T-helper 2 cell treated with Interferon-gamma antibody and Interleukin-4, amounts not matched to agents 5 μg/mL and 100 μg/mL, for 36 hours (primary cell): ENCODE results near the gene TRIP11.

ENCODE experiments used
- DNase-seq: peaks from one replicate; pipeline ENCODE4 v3.0.0; 2021; ENCODE audit warnings: low spot score
- H3K27ac Mint-ChIP-seq: one replicate; pipeline ENCODE4 v1.8.0; 2021; ENCODE audit warnings: mild to moderate bottlenecking, mixed read lengths
- H3K27me3 Mint-ChIP-seq: one replicate; pipeline ENCODE4 v1.8.0; 2021; ENCODE audit warnings: low read depth, mixed read lengths
- H3K36me3 Mint-ChIP-seq: one replicate; pipeline ENCODE4 v1.8.0; 2021; ENCODE audit warnings: low read depth, mixed read lengths
- H3K4me1 Mint-ChIP-seq: one replicate; pipeline ENCODE4 v1.8.0; 2021; ENCODE audit warnings: low read depth, mixed read lengths
- H3K4me3 Mint-ChIP-seq: one replicate; pipeline ENCODE4 v1.8.0; 2022; ENCODE audit warnings: mild to moderate bottlenecking, moderate library complexity, mixed read lengths
- H3K9me3 Mint-ChIP-seq: one replicate; pipeline ENCODE4 v1.8.0; 2021; ENCODE audit warnings: mixed read lengths

TRIP11 gene

DNA sequence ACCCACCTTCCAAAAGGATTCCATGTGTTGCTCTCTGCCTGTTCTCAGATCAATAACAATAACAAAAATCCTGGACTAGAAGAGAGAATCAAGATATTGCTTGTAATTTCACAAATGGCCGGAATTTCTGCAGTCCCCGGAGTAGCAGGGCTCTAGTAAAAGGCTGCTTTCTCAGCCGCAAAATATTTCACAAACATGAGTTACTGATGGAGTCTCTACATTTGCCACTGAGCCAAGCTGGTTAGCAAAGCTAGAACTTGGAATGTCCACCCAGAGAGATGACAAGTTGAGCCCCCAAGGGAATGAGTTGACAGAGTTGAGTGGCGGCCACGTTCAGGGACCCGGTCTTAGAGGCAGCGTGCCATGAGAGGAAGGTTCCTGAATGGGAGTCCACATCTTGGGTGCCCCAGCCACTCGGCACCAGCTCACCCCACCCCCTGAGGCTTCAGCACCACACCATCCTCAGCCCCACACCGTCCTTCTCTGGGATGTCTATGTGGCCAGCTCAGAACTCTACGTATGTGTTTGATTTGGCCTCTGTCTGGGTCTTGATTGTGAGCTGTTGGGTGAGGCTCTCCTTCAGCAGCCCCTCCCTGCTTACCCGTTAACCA lies 108.3 kb downstream of the TRIP11 start:
- no peaks in the 10 kb centered on the region for H3K9me3 Mint-ChIP-seq
- H3K27me3 Mint-ChIP-seq: no peaks in the 10 kb centered on the region
- H3K4me1 Mint-ChIP-seq: no peaks in the 10 kb centered on the region
- DNase-seq: no peak
- H3K4me3 Mint-ChIP-seq: no peak overlapping the region
- H3K27ac Mint-ChIP-seq: no peak overlapping the region
- H3K36me3 Mint-ChIP-seq: no peaks in the 10 kb centered on the region

DNA sequence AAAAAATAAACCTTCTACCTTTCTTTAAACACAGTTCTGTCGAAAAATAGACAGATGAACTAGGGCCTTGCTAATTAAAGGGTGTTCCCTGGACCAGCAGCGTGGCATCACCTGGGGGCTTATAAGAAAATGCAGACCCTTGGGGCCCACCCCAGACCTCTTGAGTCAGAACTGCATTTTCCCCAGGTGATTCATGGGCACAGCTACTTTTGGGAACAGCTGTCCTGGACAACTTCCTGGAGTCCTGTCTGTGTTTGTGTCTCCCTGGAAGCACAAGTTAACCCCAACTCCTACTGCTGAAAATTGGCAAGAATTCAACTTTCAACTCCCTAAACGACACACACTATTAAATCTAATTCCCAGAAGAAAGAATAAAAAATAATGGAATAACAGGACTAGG lies 110.2 kb downstream of the TRIP11 start:
- Mint-ChIP-seq H3K36me3 (no peaks in the 10 kb centered on the region), H3K27ac (no peak overlapping the region), H3K4me1 (no peaks in the 10 kb centered on the region), H3K4me3 (no peak overlapping the region), H3K9me3 (no peaks in the 10 kb centered on the region), H3K27me3 (no peaks in the 10 kb centered on the region)
- no peak for DNase-seq

DNA sequence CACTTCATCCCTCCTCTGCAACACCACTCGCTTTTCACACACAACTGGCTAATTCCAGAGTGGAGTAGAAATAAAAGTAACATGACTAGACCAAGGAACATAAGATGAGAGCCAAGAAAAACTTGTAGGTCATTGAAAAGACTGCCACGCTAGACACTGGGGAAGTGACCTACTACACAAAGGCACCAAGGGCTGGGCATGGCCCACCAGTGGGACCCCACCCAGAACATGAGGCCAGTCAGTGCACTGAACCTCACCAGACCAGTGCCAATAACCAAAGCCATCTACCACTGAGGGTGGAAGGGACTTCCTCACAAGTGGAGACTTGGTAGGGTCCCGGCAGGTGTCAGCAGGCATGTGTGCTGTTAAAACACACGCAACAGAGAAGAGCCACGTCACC lies 112.1 kb downstream of the TRIP11 start:
- H3K36me3 Mint-ChIP-seq: no peaks in the 10 kb centered on the region
- H3K4me3 Mint-ChIP-seq: no peak overlapping the region
- no peaks in the 10 kb centered on the region for H3K9me3 Mint-ChIP-seq

DNA sequence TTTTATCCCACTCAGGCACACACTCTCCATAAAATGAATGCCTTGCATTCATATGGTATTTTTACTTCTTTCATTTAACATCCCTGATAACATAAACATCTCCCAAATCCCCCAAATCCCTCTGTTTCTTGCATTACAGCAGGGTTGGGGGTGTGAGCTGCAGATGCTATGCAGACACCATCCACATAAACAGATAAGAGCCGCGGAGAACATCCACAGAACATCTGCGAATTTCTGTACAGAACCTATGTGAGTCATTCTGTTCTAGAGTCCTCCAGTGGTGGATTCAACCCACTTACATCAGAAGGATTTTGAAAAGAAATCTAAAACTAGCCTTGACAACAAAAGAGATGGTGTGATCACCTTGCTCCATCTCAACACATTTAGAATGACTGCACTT lies 112.7 kb downstream of the TRIP11 start:
- H3K4me3 Mint-ChIP-seq: no peak overlapping the region
- no peaks in the 10 kb centered on the region for H3K27me3 Mint-ChIP-seq
- H3K9me3 Mint-ChIP-seq: no peaks in the 10 kb centered on the region
- H3K36me3 Mint-ChIP-seq: no peaks in the 10 kb centered on the region
- no peak for DNase-seq
- no peaks in the 10 kb centered on the region for H3K4me1 Mint-ChIP-seq
- H3K27ac Mint-ChIP-seq: no peak overlapping the region

More for the DNA sequence above, 112.1 kb downstream of the TRIP11 start:
- H3K27ac Mint-ChIP-seq: no peak overlapping the region
- no peaks in the 10 kb centered on the region for H3K27me3 Mint-ChIP-seq
- no peaks in the 10 kb centered on the region for H3K4me1 Mint-ChIP-seq
- no peak for DNase-seq

GRCh38 chr14:91926131-91926890 lies 113.5 kb downstream of the TRIP11 start:
- Mint-ChIP-seq H3K36me3 (no peaks in the 10 kb centered on the region), H3K9me3 (no peaks in the 10 kb centered on the region), H3K27me3 (no peaks in the 10 kb centered on the region), H3K4me3 (no peak overlapping the region), H3K27ac (no peak overlapping the region), H3K4me1 (no peaks in the 10 kb centered on the region)
- no peak for DNase-seq

- no peaks in the 10 kb centered on the region for H3K9me3 Mint-ChIP-seq
- DNase-seq: no peak
- no peak overlapping the region for H3K4me3 Mint-ChIP-seq
- no peaks in the 10 kb centered on the region for H3K36me3 Mint-ChIP-seq
- H3K4me1 Mint-ChIP-seq: no peaks in the 10 kb centered on the region
- no peaks in the 10 kb centered on the region for H3K27me3 Mint-ChIP-seq
- no peak overlapping the region for H3K27ac Mint-ChIP-seq
These were observed 114.1 kb downstream of the TRIP11 start for GRCh38 chr14:91925727-91926121.

GRCh38 chr14:91925001-91925726 lies 114.7 kb downstream of the TRIP11 start:
- Mint-ChIP-seq H3K36me3 (no peaks in the 10 kb centered on the region), H3K4me1 (no peaks in the 10 kb centered on the region), H3K4me3 (no peak overlapping the region), H3K27ac (no peak overlapping the region), H3K9me3 (no peaks in the 10 kb centered on the region), H3K27me3 (no peaks in the 10 kb centered on the region)
- no peak for DNase-seq

- no peak for DNase-seq
- Mint-ChIP-seq H3K4me3 (no peak overlapping the region), H3K36me3 (no peaks in the 10 kb centered on the region), H3K4me1 (no peaks in the 10 kb centered on the region), H3K27me3 (no peaks in the 10 kb centered on the region), H3K9me3 (no peaks in the 10 kb centered on the region), H3K27ac (no peak overlapping the region)
These were observed 119.3 kb downstream of the TRIP11 start for GRCh38 chr14:91920526-91920925.

- no peaks in the 10 kb centered on the region for H3K9me3 Mint-ChIP-seq
- no peak for DNase-seq
- H3K27me3 Mint-ChIP-seq: no peaks in the 10 kb centered on the region
- H3K4me3 Mint-ChIP-seq: no peak overlapping the region
- H3K36me3 Mint-ChIP-seq: no peaks in the 10 kb centered on the region
- H3K4me1 Mint-ChIP-seq: no peaks in the 10 kb centered on the region
- no peak overlapping the region for H3K27ac Mint-ChIP-seq
These were observed 120.0 kb downstream of the TRIP11 start for GRCh38 chr14:91919814-91920213.

- H3K27me3 Mint-ChIP-seq: no peaks in the 10 kb centered on the region
- H3K27ac Mint-ChIP-seq: no peak overlapping the region
- no peaks in the 10 kb centered on the region for H3K9me3 Mint-ChIP-seq
- no peaks in the 10 kb centered on the region for H3K4me1 Mint-ChIP-seq
- H3K36me3 Mint-ChIP-seq: no peaks in the 10 kb centered on the region
- no peak overlapping the region for H3K4me3 Mint-ChIP-seq
- DNase-seq: no peak
These were observed 121.5 kb downstream of the TRIP11 start for GRCh38 chr14:91918186-91918883.
